ENCODE data around the gene CTBP2.

The CTBP2 gene

DNA sequence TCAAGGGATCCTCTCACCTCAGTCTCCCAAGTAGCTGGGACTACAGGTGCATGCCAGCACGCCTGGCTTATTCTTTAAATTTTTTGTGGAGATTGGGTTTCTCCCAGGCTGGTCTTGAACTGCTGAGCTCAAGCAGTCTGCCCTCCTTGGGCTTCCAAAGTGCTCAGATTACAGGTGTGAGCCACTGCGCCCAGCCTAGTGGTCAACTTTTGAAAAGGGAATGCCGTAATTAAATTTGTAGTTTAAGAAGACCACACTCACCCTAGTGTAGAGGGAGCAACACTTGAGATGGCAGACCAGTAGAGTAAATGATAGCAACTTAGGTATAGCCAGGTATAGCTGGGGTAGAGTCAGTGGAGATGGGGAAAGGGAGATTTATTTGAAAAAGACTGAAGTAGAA, 200.8 kb downstream of the CTBP2 start:
- no peak overlapping the region for H3K27ac ChIP-seq
- TF ChIP-seq, protein P1, sequence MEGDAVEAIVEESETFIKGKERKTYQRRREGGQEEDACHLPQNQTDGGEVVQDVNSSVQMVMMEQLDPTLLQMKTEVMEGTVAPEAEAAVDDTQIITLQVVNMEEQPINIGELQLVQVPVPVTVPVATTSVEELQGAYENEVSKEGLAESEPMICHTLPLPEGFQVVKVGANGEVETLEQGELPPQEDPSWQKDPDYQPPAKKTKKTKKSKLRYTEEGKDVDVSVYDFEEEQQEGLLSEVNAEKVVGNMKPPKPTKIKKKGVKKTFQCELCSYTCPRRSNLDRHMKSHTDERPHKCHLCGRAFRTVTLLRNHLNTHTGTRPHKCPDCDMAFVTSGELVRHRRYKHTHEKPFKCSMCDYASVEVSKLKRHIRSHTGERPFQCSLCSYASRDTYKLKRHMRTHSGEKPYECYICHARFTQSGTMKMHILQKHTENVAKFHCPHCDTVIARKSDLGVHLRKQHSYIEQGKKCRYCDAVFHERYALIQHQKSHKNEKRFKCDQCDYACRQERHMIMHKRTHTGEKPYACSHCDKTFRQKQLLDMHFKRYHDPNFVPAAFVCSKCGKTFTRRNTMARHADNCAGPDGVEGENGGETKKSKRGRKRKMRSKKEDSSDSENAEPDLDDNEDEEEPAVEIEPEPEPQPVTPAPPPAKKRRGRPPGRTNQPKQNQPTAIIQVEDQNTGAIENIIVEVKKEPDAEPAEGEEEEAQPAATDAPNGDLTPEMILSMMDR (conservative IDR thresholded peaks at IDR 0.05) = no peak
- TF ChIP-seq ZFX (IDR thresholded peaks at IDR 0.05) = no peak

DNA sequence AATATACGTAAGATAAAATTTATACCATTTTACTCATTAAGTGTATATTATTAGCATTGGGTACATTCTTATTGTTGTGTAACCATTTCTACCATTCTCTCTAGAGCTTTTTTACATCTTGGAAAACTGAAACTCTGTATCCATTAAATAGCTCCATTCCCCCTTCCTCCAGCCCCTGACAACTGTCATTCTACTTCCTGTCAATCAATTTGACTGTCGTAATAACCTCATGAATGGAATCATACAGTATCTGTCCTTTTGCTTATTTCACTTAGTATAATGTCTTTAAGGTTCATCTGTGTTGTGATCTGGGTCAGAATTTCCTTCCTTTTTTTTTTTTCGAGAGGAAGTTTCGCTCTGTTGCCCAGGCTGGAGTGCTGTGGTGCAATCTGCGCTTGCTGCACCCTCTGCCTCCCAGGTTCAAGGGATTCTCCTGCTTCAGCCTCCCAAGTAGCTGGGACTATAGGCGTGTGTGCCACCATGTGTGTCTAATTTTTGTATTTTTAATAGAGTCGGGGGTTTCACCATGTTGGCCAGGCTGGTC, 202.9 kb downstream of the CTBP2 start:
- no peak overlapping the region for H3K27ac ChIP-seq
- TF ChIP-seq, protein P1 (conservative IDR thresholded peaks at IDR 0.05) = no peak
- TF ChIP-seq ZFX (IDR thresholded peaks at IDR 0.05) = no peak

DNA sequence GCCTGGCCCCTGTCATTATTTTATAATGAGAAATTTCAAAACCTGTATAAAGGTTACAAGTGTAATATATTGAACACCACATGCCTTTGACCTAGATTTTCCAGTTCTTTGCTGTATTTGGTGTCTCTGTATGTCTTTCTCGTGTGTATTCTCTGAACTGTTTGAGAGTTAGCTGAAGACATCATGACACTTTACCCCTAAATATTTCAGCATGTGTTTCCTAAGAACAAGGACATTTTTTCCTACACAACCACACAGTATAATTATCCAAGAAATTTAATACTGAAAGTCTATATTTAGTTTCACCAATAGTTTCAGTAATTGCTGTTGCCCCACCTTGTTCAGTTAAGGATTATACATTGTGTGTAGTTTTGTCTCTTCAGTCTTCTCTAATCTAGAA, 203.6 kb downstream of the CTBP2 start:
- no peak for TF ChIP-seq ZFX (IDR thresholded peaks at IDR 0.05)
- TF ChIP-seq, protein P1 (conservative IDR thresholded peaks at IDR 0.05) = no peak
- no peak overlapping the region for H3K27ac ChIP-seq

DNA sequence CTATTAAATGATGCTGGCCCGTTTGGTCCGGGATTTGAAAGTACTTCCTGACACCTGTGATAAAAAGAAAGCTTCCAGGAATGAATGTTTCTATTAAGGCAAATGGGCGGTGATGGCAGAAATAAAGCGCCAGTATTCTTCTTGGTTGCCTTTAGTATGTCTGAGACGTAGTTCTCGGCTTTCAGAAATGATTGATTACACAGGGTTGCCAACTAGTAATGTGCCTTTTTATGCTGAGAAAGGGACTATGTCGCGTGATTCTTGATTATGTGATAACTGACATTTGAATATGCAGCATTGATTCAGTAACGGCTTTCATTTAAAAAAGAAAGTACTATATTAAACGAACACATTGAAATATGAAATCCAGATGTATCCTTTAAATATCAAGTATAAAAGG, 204.5 kb downstream of the CTBP2 start:
- no peak overlapping the region for H3K27ac ChIP-seq
- no peak for TF ChIP-seq ZFX (IDR thresholded peaks at IDR 0.05)
- TF ChIP-seq, protein P1 (conservative IDR thresholded peaks at IDR 0.05) = no peak

DNA sequence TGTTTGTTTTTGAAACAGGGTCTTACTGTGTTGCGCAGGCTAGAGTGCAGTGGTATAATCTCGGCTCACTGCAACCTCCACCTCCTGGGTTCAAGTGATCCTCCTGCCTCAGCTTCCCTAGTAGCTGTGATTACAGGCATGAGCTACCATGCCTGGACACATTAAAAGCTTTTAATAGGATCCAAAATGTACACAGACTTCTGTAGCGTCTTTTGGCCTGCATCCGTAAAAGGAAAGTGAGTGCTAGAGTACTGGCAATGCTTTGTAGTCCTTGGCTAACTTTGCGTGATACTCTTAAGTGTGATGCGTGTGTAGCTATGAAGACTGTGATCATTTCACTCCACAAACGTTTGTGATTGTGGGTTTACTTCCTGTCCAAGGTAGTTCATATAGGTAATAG, 205.1 kb downstream of the CTBP2 start:
- no peak overlapping the region for H3K27ac ChIP-seq

DNA sequence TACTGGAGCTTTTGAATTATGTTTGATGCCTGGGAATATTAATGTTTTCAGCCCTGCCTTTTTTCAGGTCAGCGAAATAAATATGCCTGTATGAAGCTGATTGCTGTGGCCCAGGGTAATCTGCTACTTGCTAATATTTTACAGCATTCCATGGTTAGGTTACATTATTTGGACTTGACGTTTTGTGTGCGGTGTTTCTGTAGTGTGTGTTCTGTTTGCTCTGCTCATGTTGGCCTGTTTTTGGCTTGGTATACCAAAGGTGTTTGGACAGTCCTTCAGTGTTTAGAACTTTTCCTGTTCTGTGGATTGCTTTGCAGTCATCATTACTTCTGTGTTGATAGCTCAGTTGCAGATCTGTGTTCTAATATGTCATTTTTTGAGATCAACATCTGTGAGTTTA, 206.9 kb downstream of the CTBP2 start:
- TF ChIP-seq, protein P1 (conservative IDR thresholded peaks at IDR 0.05) = no peak
- no peak for TF ChIP-seq ZFX (IDR thresholded peaks at IDR 0.05)
- no peak overlapping the region for H3K27ac ChIP-seq

More for the DNA sequence above, 205.1 kb downstream of the CTBP2 start:
- TF ChIP-seq, protein P1 (conservative IDR thresholded peaks at IDR 0.05) = no peak
- no peak for TF ChIP-seq ZFX (IDR thresholded peaks at IDR 0.05)

DNA sequence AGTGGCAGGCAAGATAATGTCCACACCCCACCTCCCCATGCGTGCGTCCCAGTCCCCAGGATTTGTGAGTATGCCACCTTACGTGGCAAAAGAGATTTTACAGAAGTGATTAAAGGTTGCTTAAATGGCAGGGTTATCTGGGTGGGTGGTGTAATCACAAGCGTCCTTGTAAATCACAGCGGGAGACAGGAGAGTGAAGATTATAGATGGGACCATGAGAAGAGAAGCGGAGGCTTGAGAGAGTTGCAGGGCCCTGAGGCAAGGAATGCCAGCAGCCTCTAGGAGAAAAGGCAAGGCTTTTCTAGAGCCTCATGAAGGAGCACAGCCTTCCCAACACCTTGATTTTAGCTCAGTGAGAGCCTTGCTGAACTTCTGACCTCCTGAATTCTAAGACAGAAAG, 208.2 kb downstream of the CTBP2 start:
- TF ChIP-seq ZFX (IDR thresholded peaks at IDR 0.05) = no peak
- TF ChIP-seq, protein P1 (conservative IDR thresholded peaks at IDR 0.05) = no peak

More for the DNA sequence above, 208.2 kb downstream of the CTBP2 start:
- no peak overlapping the region for H3K27ac ChIP-seq

Measured in C4-2B (cell line).